Stimulated activated CD8-positive, alpha-beta memory T cell treated with anti-CD3 and anti-CD28 coated beads, Interleukin-7, amount 100 ng/mL, for 4 hours (primary cell): ENCODE measurements around the gene PLXNA2.

ENCODE experiments used
- DNase-seq, 2 donors: peaks; one replicate each; pipeline ENCODE4 v3.0.0-alpha.2; 2020; ENCODE audit warnings: low read depth in 2 of 2

PLXNA2 gene

DNA sequence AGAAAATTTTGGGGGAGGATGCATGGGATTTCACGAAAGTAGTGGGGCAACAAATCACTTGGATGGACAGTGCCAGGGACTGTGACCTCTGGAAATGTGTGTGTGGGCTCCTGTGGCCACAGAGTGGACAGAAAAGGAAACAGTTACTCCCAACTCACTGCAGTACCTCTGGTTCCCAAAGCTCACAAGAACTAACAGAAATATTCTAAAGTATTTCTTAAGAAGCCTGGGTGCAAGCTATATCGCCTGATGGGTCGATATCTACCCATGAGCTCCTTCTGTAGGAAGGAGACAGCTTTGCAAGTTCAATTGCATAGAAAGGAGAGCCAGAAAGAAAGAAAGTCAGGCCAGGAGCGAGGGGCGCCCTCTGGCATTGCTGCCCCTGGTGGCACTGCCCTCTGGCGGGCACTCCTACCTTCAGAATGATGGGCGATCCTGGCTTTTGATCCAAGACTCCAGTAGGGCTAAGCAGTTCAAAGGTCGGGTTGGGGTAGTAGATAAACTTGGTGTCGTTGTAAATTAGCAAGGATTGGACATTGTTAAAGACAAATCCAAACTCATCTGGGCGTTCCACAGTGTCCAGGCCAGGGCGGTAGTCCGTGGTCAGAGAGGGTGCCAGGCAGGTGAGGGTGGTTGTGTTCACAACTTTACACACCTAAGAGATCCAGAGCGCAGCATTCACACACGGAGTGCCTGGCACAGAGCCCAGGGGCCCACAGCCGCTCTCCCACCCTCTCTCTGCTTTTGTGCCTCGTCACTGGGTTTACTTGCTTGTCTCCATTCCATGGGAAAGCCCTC lies 198.5 kb downstream of the PLXNA2 start:
- no peak for DNase-seq

DNA sequence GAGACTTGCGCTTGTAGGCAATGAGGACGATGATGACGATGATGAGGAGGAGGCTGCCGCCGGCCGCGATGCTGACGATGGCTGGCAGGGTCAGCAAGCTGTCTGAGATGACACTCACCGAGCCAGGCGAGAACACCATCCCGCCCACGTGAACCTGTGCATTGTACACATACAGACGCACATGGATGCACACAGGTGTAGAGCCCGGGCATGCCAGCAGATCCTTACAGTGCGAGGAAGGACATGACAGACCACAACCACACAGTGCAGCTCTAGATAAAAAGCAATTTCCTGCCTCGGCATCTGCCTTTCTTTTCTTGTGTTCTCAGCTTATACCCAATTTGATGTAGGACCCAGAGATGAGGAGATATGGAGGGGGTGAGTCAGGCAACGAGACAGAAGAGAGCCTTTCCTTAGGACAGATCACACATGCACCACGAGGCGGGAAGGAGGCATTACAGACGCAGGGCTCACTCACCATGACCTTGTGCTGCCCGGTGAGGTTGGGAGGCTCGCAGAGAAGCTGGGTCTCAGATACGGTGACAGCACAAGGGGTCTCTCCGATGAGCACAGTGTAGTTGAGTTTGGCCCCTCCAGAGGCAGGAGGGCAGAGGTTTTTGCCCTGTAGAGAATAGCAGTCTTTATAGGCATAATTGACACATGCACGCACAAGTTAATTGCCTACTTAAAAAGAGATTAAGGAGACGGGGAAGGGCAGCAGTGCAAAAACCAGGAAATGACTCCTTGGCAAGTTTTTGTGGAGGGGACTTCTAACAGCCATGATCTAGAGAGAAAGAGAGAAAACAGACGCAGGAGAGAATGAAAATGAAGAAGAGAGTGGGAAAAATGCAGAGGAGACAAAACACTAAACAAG lies 199.4 kb downstream of the PLXNA2 start:
- no peak for DNase-seq

DNA sequence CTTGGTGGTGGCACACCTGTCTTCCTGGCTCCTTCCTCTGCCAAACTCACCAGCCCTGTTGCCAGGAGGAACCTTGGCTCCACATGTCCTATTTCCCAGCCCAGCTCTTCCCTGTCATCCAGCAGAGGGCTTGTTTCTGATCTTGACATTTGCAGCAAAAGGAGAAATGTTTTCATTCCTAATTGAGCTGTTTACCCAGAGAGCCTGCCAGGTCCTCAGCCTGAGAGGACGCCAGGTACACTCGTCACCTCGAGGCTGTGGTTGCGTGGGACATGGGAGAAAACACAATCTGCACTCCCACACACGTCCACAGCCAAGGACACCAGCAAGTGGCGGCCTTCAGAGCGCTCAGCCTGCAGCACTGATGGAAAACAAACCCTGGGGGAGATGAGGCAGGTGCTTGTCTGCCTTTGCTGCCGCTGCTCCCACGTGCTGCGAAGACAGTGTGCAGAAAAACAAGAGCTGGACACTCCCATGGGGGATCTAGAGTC lies 200.4 kb downstream of the PLXNA2 start:
- no peak for DNase-seq

DNA sequence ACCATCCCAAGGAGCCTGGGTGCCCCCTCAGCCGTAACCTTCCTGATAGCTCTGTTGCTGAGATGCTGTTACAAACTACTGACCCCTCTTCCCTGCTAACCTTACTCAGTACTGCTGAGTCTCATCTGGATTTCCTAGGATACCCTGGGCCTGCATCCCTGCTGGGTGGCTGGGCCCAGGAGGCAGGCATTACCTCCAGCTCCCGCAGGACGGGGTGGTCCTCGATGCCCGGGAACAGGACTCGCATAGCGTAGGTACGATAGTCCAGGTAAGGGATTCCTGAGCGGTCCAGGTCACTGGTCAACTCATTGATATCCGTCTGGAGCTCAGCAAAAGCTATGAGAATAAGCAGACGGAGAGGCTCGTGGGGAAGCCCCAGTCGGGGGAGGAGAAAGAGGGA lies 201.3 kb downstream of the PLXNA2 start:
- no peak for DNase-seq

DNA sequence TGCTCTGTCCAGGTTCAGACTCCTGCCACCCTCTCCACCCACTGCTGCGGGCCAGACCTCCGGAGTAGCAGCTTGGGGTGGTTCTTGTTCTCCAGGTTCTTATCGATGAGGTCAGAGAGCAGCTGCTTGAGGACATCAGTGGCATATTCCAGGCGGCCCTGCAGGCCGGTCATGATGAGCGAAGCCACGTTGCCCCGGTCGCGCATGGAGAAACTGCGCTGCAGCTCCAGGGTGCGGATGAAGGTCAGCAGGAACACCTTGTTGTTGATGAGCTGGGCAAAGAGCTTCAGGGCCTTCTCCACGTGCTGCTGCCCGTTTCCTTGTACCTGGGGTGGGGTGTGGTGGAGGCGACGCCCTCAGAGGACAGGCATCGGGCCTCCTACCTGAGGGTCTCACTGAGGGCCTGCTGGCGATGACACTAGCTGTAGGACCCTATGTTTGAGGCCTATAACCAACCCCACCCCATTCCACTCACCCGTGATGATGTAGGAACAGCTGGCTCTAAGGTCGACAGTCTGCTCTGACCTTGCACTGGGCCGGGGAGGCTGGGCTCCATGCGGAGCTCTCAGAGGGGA lies 202.1 kb downstream of the PLXNA2 start:
- no peak for DNase-seq

DNA sequence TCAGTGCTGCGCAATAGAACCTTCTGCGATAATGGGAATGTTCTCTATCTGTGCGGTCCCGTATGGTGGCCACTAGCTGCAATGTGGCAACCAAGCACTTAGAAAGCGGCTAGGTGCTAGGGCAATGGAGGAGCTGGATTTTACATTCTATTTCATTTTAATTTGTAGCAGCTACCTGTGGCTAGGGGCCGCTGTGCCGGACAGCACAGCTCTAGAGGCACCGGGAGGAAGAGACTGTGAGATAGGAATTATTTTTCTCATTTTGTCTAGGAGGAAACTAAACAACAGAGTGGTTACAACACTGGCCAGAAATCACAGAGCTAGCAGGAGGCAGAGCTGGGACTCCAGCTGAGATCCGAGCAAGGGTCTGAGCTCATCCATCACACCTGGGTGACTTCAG lies 202.7 kb downstream of the PLXNA2 start:
- DNase-seq: no peak

DNA sequence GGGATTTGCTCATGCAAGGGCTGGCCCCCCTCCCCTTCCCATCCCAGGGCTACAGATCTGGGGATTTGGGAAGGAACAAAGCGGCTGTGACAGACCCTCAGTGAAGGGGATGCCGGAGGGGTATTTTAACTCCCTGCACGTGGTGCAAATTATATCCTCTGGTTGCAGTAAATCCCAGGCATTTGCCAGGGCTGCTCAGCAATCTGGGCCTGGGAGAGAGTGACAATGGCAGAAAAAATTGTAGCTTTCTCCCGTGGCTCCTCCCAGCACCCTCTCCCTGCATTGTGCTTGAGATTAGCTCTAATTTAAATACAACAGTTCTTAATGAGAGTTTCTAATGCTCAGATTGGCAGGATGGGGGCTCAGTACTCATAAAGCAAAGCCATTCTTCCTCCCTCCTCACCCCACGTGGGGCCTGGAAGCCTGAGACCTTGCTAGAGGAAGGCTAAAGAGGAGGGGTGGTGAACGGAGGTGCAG lies 203.3 kb downstream of the PLXNA2 start:
- no peak for DNase-seq

DNA sequence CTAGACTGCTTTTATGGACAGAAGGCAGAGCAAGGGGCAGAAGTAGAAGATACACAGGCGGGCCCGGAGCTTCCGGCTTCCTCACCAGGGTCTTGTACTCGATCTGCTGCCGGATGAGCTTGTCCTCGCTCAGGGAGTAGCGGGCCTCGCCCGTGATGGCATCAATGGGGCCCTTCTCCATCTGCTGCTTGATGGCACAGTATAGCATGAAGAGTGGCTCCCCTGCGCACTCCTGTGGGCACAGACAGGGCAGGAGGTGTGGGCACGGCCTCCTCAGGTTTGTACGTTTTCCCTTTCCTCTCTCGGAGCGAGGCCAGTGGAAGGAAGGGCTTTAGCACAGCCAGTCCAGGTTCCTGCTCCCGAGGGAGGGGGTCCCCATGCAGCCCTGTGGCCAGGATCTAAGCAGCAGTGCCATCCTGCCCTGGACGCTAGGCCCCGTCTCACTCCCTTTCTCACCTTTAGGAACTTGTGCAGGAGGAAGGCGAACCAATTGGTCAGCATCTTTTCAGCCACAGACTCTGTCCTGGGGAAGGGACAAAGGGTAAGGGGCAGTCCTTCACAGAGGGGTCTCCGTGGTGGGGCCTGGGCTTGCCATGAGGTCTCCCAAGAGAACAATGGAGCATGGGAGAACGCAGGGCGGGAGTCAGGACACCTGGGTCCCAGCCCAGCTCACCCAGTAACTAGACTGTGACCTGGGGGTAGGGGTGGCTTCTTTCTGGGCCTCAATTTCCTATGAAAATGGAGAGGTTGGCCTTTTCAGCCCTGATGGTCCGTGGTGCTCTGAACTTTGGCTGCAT lies 204.4 kb downstream of the PLXNA2 start:
- DNase-seq: no peak

DNA sequence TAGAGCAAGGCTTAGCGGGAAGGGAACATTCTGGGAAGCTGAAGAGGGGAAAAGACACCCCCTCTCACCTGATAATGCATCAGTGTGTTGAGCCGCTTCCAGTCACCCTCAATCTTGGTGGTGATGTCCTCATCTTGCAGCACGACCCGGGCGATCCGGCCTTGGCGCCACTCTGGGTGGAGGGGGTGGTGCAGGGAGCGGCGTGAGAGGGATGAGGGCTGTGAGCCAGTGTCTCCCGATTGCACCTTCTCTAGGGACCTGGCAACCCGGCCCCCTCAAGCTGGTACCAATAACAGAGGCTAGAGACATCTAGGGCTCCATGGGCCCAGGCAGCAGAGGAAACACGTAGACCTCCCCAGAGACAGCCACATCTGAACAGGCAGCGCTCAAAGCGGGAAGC lies 205.9 kb downstream of the PLXNA2 start:
- DNase-seq: no peak

DNA sequence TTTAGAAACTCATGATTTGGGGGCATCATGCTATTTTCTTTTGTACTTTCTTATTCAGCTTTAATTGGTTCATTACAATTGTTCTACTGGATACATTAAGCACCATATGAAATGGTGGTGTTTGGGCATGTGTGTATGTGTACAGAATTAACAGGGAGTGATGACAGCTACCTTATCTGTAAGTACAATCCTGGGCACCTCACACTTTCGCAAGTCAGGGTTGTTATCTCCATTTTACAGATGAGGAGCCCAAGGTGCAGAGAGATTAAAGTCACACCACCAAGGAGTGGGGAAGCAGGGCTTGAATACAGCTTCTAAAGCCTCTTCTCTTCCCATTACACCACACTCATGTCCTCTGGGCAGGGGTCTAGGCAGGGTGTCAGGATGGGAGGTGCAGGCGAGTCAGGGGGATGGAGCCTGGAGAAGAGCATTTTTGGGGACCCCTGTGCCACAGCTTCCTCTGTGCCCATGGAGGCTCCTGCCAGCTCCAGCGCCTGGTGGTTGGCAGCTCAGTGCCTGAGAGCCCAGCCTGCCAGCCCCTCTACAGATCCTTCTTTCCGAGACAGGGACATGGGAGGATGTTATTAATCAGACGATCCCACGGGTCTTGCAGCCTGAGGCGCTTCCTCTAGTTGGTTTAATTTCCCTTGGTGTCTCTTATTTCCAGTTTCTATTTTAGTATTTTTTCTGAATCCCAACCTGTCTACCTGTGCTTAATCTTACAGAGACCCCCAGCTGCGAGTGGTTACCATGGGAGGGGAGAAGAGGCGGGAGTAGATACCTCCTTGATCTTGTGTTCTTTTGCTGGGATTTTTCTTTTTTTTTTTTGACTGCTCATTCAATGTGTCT lies 207.0 kb downstream of the PLXNA2 start:
- no peak for DNase-seq

DNA sequence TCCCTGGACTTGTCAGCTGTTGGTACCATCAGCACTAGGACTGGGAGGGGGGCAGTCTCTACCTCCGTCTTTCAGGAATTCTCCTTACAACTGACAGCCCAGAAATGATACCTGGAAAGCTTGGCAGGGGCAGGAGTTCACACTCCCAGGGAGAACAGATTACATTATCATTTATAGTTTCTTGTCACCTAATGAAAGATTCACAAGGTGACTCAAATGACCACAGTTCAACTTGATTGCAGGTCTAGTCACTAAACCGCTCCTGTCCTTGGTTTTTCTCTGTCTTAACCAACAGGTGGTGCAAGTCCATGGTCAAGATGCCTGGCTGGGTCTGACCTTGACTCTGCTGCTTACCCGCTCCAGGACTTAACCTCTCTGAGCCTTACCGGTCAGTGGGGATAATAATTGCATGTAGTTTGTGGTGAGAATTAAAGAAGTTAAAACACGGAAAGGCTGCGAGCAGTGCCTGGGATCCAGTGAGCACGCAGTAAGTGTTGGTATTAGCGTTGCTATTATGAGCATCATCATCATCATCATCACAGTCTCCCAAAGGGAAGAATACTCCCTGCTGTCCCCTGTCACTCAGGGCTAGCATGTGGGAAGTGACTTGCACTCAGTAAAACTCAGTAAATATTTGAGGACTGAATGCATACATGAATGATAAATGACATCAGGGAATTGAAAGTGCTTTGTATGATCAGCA lies 207.9 kb downstream of the PLXNA2 start:
- DNase-seq: no peak

DNA sequence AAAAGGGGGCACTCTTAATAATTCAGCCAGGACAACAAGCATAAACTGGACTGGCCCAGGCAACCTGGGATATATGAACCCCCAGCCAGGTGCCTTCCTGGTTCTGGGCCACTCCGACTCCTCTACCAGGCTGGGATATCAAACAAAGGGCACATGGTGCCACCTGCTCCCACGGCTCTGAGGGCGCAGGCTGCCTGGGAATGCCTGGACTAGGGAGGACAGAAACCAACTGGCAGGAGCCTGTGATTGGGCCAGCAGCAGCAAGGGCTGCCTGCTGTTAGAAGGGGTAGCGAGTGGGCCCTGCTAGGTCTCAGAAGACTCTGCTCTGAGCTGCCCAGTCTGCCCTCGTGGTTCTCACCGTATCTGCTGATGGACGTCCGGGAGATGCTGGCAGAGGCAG lies 210.0 kb downstream of the PLXNA2 start:
- no peak for DNase-seq

DNA sequence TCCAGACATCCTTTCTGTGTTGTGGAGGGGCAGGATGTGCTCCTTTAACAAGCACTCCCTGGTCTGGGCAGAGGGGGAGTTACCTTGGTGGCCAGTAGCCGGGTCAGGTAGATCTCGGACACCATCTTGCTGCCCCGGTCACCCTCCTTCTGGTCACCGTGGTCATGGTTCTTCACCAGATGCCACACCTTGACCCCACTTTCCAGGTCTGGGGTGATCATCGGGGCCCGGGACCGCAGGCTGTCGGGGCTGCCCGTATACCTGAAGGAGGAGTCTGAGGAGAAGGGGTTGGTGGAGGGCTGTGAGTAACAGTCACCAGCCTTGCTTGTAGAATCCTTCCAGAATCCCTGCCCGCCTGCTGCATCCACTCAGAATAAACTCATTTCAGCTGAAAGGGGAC lies 210.9 kb downstream of the PLXNA2 start:
- no peak for DNase-seq

DNA sequence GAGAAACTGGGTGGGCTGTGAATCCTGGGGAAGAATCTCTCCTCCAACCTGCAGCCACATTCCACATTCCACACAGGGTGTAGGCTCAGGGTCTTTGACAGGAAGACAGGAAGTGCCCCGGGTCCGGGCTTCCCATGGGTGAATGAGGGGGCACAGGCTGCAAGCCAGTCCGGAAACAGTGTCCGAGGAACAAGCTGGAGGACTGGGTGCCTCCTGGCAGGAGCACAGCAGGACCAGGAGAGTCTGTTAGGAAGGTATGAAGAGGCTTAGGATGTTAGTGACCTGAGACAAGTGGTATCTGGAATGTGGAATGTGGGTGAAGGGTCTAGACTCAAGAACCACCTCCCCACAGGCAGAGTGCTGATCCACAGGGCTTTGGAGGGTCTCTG lies 212.3 kb downstream of the PLXNA2 start:
- no peak for DNase-seq

DNA sequence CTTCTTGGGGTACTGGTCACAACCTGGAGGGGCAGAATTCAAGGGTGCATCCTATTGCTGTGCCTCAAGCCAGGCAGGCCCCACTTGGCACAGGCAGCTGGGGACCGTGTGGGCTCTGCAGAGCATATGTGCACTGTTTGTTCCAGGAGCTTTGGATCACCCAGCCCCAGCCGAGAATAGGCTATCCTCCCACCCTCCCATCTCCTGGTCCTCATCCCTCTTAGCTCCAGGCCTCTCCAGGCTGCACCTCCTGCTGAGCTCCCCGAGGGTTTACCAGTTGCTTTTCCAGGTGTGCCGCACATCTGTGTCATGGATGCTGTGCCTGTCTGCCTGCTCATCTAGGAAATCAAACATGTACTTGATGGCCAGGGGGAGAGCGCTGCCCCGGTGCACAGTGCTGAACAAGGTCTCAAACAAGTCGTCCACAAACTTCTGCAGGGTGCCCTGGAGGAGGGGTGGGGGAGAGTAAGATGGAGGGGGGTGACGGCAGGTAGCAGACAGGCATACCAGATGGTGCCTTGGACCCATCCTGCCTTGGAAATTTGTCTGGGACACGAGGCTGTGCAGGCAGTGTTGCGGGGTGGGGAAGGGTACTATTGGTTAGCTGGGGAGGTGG lies 212.8 kb downstream of the PLXNA2 start:
- no peak for DNase-seq

DNA sequence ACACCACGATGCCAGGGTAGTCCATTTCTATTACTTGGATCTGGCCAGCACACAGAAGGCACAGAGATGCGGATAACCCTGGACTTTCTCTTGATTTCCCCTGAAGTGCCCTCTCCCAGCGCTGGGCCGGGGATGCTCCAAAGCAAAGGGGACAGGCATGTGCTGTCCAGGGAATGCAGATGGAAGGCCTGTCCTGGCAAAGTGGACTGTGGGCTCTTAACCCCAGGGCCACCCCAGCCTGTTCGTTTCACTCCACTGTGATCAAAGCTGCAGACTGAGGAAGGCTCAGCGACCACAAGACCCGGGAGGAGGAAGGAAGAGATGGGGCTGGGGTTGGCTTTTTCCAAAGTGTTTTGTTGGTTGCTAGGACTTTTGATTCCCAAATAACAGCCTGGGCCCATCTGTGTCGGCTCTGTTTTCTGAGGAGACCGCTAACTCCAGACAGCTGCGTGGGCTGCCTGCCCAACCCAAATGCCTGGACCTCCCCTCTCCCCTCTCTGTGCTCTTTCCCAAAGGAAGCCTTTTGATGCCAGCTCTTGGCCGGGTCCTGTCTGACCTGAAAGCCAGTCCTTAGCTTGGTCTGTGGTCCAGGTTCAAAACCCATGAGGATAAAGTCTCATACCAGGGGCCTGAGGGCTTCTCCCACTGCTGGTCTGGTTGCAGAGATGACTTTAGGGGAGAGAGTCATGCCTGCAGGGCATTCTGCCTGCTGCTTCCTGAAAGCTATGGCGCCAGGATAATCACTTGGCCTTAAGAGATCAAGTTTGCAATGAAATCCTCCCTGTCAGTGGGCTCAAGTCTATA lies 213.7 kb downstream of the PLXNA2 start:
- no peak for DNase-seq

DNA sequence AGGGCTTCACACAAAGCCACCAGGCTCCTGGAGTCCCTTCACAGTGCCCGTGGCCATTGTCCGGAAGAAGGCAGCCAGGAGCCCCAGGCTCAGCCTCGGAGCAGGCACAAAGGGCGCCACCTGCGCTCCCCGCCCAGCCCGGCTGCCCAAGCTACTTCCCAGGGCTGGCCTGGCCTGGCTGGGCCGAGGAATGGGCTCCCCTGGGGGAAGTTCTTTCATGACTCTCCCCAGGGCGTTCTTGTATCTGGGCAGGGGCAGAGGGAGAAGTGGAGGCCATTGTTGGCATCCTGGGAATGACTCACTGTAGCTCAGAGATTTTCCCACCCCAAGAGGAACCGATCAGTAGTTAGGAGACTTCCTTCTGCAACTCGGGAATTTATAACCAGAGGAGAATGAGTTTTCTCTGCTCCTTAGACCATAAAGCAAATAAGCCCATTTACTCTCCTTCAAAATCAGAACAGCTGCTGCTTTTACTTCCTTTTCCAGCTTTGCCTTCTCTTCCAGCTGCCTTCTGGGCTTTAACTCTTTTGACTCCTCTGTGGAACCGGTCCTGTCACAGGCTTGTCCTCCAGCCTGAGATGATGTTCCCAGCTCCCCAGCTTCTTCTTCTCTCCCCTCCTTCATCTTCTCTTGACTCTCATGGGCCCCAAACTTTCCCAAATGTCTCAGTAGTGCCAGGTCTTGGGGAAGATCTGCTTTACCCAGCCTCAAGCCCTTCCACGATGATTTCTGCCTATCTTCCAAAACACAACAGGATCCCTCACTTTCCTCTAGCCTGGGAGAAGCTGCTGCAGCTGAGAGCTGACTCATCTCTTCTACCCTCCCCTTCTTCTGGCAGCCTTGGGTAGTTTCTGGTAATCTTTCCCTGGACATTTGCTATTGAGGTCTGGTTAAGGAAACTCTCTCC lies 214.6 kb downstream of the PLXNA2 start:
- no peak for DNase-seq

DNA sequence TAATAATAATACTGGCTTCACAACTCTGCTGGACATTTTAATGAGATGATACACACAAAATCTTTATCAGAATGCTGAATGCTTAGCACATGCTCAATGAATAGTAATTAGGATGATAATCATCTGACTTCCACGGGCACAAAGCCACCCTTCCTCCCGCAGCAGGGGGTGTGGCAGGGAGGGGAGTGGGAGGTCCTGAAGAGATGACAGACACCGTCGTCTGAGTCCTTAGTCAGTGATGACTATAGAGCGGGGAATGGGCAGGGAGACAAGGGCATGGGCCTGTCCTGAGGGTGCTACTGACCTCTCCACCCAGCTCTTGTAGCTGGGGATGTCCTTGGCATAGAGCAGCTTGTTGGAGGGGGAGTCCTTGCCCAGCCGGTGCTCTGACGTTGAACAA lies 215.7 kb downstream of the PLXNA2 start:
- DNase-seq: no peak
